Stomach (tissue), 9 donors: ENCODE data around the gene ADISSP. TPM values are rescaled to one million over a fixed set of nuclear protein-coding genes. Genes with fewer than 3 reads are reported as not detected.

Source experiments
- DNase-seq, 2 donors: peaks; one replicate each; pipeline versions ENCODE4 v3.0.0 to v3.0.0-alpha.2; 2013 to 2019
- H3K27ac ChIP-seq, 5 donors: fragments of 200-600 bp in 4 of 5; sonication (generic) in 4 of 5; one replicate each; pipeline ENCODE4 v1.5.1; 2013 to 2019; ENCODE audit warnings: mild to moderate bottlenecking in 1 of 5, moderate library complexity in 1 of 5
- H3K27me3 ChIP-seq, 3 donors: fragments of 200-600 bp; sonication (generic); one replicate each; pipeline ENCODE4 v1.5.1; 2017 to 2019; ENCODE audit warnings: mixed run types in 1 of 3
- H3K36me3 ChIP-seq, 4 donors: fragments of 200-600 bp; sonication (generic); 1 replicate in 3 of 4; 2 replicates in 1 of 4; pipeline ENCODE4 v1.5.1; 2016 to 2019
- H3K4me1 ChIP-seq, 4 donors: fragments of 200-600 bp; sonication (generic); one replicate each; pipeline ENCODE4 v1.5.1; 2016 to 2019
- H3K4me3 ChIP-seq, 4 donors: fragments of 200-600 bp; sonication (generic) in 3 of 4; one replicate each; pipeline ENCODE4 v1.5.1; 2016 to 2019; ENCODE audit warnings: mild to moderate bottlenecking in 1 of 4
- H3K9me3 ChIP-seq, 4 donors: fragments of 200-600 bp; sonication (generic); one replicate each; pipeline ENCODE4 v1.5.1; 2016 to 2019
- EP300 ChIP-seq: sonication (generic); formaldehyde crosslinking; IDR thresholded peaks from one replicate; pipeline ENCODE4 v1.6.1; 2017; ENCODE audit warnings: antibody characterized with exemption
- POLR2A ChIP-seq, 4 donors: fragments of 450-650 bp; IDR thresholded peaks; one replicate each; pipeline ENCODE4 v1.6.1; 2016; ENCODE audit warnings: antibody characterized with exemption in 4 of 4, control low read depth in 2 of 4, mild to moderate bottlenecking in 1 of 4, moderate library complexity in 1 of 4
- POLR2AphosphoS5 ChIP-seq, 3 donors: sonication (generic); formaldehyde crosslinking; IDR thresholded peaks; one replicate each; pipeline ENCODE4 v1.6.1; 2016; ENCODE audit warnings: antibody characterized with exemption in 3 of 3
- WGBS, 5 donors: extraction: QIAGEN DNeasy Blood & Tissue Kit in 3 of 5; methylation state at CpG; one replicate each; pipeline versions ENCODE4 v1.1.5 to v1.1.7; 2013 to 2018; 5-methylcytosine and 5-hydroxymethylcytosine counted together
- intact Hi-C: fragments of 100-400 bp; cut with DNase I; formaldehyde crosslinking; loops from one replicate; pipeline ENCODE4 v1.15.1; 2023; ENCODE audit warnings: low total_unique reads
- polyA plus RNA-seq, 3 donors: library from polyadenylated mRNA; stranded (reverse); fragments of 200-250 nt; gene quantifications; one replicate each; pipeline ENCODE4 v1.2.3, GENCODE V29; 2013
- total RNA-seq, 5 donors: library from RNA; depleted of rRNA; stranded (reverse); fragments of >200 nt; gene quantifications; one replicate each; pipeline versions ENCODE4 v1.1.0 to v1.2.3, GENCODE V29; 2014 to 2016
- TF ChIP-seq, protein P1 (sequence below), 7 experiments: fragments of 450-650 bp in 4 of 7; fragments of 200-600 bp in 3 of 7; sonication (generic) in 3 of 7; IDR thresholded peaks; one replicate each; pipeline ENCODE4 v1.5.1; 2016 to 2019; ENCODE audit warnings: antibody characterized with exemption in 7 of 7, control low read depth in 2 of 7, mild to moderate bottlenecking in 1 of 7
- donor health status: healthy with polysubstance abuse.
- donor health status: Bipolar disorder and iron deficiency.
- donor health status: healthy.

The ADISSP gene
- total and polyA plus RNA-seq, 8 donors: 5.9 to 136 (median 27.4) TPM

DNA sequence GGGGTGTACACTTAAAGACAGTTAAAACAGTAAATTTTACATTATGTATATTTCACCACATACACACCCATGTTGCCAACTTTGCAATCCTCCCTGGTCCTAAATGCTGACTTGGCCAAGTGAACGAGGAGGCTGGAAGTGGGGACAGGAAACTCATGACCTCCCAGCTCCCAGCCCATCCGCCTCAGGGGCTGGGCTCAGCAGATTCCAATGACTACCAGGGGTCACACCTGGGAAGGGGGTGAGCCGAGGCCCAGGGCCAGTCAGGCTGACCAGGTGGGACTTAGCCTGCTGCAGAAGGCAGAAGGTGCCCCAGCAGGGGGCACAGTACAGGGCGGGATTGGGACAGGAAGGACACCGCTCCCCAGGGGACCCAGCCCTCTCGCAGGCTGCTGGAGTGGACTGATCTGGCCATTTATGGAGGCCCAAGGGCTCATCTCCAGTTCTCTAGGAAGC is 57.5 kb downstream of the ADISSP start:
- intact Hi-C loops: no loop called here
- H3K4me3 ChIP-seq: no peak overlapping the region
- H3K9me3 ChIP-seq: no peaks in the 10 kb centered on the region
- DNase-seq: peak in 1 of 2 donors; percentile 22
- TF ChIP-seq, protein P1, sequence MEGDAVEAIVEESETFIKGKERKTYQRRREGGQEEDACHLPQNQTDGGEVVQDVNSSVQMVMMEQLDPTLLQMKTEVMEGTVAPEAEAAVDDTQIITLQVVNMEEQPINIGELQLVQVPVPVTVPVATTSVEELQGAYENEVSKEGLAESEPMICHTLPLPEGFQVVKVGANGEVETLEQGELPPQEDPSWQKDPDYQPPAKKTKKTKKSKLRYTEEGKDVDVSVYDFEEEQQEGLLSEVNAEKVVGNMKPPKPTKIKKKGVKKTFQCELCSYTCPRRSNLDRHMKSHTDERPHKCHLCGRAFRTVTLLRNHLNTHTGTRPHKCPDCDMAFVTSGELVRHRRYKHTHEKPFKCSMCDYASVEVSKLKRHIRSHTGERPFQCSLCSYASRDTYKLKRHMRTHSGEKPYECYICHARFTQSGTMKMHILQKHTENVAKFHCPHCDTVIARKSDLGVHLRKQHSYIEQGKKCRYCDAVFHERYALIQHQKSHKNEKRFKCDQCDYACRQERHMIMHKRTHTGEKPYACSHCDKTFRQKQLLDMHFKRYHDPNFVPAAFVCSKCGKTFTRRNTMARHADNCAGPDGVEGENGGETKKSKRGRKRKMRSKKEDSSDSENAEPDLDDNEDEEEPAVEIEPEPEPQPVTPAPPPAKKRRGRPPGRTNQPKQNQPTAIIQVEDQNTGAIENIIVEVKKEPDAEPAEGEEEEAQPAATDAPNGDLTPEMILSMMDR (IDR thresholded peaks at IDR 0.05): no peak
- TF ChIP-seq POLR2AphosphoS5 (IDR thresholded peaks at IDR 0.05) (no peak), EP300 (no peak), POLR2A (IDR thresholded peaks at IDR 0.05) (no peak)
- H3K27me3 ChIP-seq: no peaks in the 10 kb centered on the region
- H3K4me1 ChIP-seq: peaks cover 0 to 16% (median 11%) of the 10 kb centered on the region in 4 donors
- no peaks in the 10 kb centered on the region for H3K36me3 ChIP-seq
- 57 to 69% (median 63%) methylated on average over 6 of the region's 6 CpGs for WGBS, 5 donors
- H3K27ac ChIP-seq: no peak overlapping the region

DNA sequence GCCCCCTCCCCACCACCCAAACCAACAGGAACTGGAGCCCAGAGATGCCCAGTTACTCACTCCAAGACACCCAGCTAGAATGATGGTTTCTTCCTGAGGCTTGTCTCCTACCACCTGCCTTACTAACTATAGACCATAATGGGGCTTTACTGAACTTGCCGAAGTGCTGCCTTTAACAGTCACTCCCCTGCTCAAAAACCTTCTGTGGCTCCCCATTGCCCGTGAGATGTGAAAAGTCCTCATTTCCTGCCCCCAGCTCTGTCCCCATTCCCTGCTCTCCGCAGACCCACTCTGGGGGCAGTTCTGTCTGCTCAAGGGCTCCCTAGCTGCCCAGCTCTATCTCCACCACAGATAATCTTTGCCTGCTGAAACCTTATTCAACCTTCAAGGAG is 60.0 kb downstream of the ADISSP start:
- Histone ChIP-seq H3K36me3 (no peaks in the 10 kb centered on the region), H3K9me3 (no peaks in the 10 kb centered on the region), H3K27me3 (no peaks in the 10 kb centered on the region), H3K4me3 (no peak overlapping the region), H3K4me1 (peaks cover 0 to 16% (median 11%) of the 10 kb centered on the region in 4 donors), H3K27ac (no peak overlapping the region)
- WGBS, 5 donors: 86 to 100% (median 91%) methylated on average over 3 of the region's 3 CpGs
- TF ChIP-seq, protein P1 (IDR thresholded peaks at IDR 0.05): no peak
- TF ChIP-seq POLR2A (IDR thresholded peaks at IDR 0.05) (no peak), EP300 (no peak), POLR2AphosphoS5 (IDR thresholded peaks at IDR 0.05) (no peak)
- DNase-seq: no peak
- intact Hi-C loops: no loop called here

DNA sequence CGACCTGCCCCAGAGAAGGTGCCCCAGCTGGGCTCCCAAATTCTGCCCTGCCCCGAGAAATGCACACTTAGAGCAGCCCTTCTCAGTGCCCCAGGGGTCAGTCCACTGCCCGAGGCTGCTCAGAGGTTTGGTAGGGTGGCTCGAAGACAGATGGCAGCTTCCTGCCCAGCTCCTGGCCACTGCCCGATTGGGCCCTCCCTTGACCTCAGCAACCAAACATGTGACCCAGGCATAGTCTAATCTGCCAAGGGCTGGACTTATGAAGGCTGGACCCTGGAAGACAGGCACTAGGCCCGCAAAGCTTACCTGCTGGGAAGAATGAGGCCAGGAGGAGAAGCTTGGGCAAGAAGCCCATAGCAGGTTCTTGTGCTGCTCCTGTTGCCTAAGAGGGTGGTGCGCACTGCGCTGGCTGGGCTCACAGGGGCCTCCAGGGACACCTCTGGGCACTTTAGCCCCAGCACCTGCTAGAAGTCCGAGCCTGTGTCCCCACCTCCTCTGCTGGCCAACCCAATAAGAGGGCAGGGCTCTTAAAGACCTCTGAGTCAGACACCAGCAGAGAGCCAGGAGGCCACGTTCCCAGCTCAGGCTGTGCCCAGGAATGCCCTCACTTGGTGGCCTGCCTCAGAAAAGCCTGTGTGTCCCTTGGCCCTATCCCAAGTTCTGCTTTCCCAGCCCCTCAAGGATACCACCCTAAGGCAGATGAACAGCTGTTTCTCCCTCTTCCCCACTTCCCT is 60.6 kb downstream of the ADISSP start:
- no peak for TF ChIP-seq EP300
- TF ChIP-seq POLR2AphosphoS5 (IDR thresholded peaks at IDR 0.05): no peak
- TF ChIP-seq POLR2A (IDR thresholded peaks at IDR 0.05): no peak
- TF ChIP-seq, protein P1 (IDR thresholded peaks at IDR 0.05): no peak
- no peak for DNase-seq
- Histone ChIP-seq H3K27ac (no peak overlapping the region), H3K4me3 (no peak overlapping the region), H3K36me3 (no peaks in the 10 kb centered on the region), H3K27me3 (no peaks in the 10 kb centered on the region), H3K4me1 (peaks cover 0 to 16% (median 11%) of the 10 kb centered on the region in 4 donors), H3K9me3 (no peaks in the 10 kb centered on the region)
- 73 to 79% (median 73%) methylated on average over 9 to 10 of the region's 10 CpGs for WGBS, 5 donors
- intact Hi-C loops: no loop called here

DNA sequence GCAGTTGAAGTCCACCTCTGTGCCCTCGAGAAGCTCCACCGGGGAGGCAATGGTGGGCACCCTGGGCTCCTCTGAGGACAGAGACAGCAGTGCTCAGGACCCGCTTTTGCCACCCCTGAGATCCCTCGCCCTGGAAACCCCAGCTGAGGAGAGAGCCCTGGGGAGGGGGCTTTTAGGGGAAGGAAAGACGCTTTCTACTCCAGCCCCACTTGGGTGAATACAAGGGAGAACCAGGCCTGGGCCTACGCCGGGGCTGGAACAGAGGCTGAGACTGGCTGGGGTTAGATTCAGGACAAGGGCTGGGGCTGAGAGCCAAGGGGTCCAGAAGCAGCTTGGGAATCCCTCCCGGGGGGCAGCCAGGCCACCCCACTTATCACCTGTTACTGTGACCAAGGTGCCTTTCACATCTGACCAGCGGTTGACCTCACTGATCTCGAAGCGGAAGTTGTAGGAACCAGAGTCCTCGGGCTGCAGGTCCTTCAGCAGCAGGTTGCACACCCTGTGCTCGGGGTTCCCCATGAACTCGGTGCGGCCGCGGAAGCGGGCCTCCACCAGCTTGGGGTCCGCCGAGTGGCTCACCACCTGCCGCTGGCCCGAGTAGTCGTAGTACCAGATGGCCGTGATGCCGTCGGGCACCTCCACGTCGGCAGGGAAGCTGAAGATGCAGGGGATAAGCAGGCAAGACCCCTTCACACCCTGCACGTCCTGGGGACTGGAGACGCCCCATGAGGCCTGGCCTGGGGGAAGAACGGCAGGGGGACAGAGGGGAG is 61.4 kb downstream of the ADISSP start:
- H3K36me3 ChIP-seq: no peaks in the 10 kb centered on the region
- no peaks in the 10 kb centered on the region for H3K27me3 ChIP-seq
- no peak for DNase-seq
- intact Hi-C loops: no loop called here
- WGBS, 5 donors: 88 to 93% (median 90%) methylated on average over 25 to 31 of the region's 31 CpGs
- H3K9me3 ChIP-seq: no peaks in the 10 kb centered on the region
- TF ChIP-seq POLR2AphosphoS5 (IDR thresholded peaks at IDR 0.05) (no peak), POLR2A (IDR thresholded peaks at IDR 0.05) (no peak), EP300 (no peak)
- TF ChIP-seq, protein P1 (IDR thresholded peaks at IDR 0.05): no peak
- H3K27ac ChIP-seq: no peak overlapping the region
- no peak overlapping the region for H3K4me3 ChIP-seq
- H3K4me1 ChIP-seq: peaks cover 0 to 11% (median 9%) of the 10 kb centered on the region in 4 donors
